HG02588 (cell line): ENCODE results near the gene SCAF8.

Source experiments
- ATAC-seq: cut with Tn5 transposase; IDR thresholded peaks from one replicate; pipeline ENCODE4 v1.9.1; 2021; ENCODE audit warnings: mild to moderate bottlenecking, moderate library complexity; ENCODE audit not compliant: unreplicated experiment

SCAF8 gene

DNA sequence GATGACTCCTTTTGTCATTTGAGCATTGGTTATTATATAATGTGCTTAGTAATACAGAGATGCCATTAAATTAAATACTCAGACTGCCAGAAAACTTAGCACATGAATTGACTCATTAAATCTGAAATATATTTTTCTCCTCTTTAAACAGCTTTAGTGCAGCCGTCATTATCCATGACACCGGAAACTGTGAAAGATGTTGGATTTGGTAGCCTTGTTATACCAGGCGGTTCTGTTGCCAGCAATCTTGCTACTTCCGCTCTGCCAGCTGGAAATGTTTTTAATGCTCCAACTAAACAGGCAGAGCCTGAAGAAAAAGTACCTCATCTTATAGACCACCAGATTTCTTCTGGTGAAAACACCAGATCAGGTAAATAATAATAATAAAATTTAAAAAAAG is 97.6 kb downstream of the SCAF8 start:
- no peak for ATAC-seq

DNA sequence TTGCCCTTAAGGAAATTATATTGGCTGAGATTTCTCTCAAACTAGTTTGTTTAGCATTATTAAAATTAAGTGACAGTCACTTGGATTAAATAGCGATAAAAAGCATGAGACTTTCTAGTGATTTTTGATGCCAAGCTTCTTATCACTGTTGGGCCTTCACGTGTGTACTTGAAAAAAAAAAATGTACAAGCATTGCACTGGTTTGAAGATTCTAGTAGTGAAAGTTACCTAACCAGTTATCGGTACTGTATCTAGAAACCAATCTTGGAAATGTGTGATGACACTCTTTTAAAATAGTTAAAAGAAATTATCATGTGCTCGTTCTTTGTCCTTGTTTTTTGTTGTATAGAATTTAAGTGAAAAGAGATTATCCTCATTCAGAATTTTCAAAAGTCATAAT is 102.1 kb downstream of the SCAF8 start:
- ATAC-seq, result no peak

GRCh38 chr6:154839546-154839945 is 106.3 kb downstream of the SCAF8 start:
- ATAC-seq, result no peak

- ATAC-seq, result no peak
Observed at GRCh38 chr6:154840363-154840762, 107.1 kb downstream of the SCAF8 start.

DNA sequence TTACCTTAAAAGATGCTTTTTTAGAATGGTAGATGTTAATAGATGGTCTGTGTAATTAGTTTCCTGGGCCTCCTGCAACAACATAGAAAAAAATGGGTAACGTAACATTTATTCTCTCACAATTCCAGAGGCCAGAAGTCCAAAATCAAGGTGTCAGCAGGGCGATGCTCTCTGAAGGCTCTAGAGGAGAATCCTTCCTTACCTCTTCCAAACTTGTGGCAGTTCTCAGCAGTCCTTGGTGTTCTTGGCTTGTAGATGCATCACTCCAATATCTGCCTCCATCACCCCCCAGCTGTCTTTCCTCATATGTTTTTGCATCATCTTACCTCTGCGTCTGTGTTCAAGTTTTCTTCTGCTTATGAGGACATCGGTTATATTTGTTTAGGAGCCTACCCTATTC is 107.9 kb downstream of the SCAF8 start:
- no peak for ATAC-seq

DNA sequence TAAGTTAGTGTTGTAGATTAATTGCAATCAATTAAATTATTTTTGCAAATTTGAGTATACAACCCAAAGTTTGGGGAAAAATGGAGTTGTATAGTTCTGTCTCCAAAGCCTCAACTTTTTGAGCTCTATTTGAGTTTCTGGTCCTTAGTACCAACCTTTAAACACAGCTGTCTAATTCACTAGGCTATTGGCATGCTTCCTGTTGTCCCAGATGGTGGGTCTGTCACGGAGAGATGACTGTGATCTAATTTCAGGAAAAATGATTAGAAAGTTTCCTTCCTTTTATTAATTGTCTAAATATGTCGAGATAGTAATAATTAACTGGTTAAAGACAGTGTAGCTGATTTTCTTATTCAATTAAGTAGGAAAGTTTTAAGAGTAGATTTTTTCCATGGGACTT is 109.6 kb downstream of the SCAF8 start:
- ATAC-seq, result no peak

DNA sequence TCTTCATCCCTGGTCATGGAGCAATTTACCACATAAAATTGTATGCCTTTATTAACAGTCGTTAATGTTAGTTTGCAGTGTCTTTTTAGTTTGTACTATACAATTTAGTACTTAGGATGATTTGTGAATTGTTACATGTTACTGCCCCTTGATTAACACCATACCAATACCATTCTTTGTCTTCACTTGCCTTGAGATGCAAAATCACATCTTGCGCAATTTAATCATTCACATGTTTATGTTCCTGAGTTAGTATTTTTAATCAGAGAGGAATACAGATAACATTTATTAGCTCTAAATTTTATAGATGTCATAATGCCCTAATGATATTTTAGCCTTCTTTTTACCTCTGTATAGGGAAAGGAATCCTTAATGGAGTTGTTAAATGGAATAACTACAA is 114.1 kb downstream of the SCAF8 start:
- ATAC-seq, result no peak

DNA sequence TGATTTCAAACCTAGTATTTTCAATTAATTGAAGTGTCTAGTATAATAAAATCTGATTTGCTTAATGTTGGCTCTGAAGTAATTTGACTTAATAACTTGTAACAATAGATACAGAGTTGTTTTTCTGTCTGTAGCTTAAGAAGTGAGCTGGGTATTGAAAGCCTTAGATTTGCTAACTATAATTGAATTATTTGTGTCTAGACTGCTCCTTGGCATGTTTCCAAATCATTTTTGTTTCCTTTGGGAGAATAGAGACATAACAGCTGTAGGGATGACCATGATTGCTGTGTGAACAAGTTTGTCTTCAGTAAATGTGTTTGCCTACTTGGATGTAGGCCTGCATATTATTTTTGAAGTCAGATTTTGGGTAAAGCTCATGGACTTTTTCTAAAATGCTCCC is 115.4 kb downstream of the SCAF8 start:
- no peak for ATAC-seq

GRCh38 chr6:154849475-154849874 is 116.3 kb downstream of the SCAF8 start:
- ATAC-seq, result no peak

- ATAC-seq, result no peak
Observed at GRCh38 chr6:154852687-154853086, 119.5 kb downstream of the SCAF8 start.

GRCh38 chr6:154857529-154857928 is 124.3 kb downstream of the SCAF8 start:
- ATAC-seq, result no peak

- ATAC-seq, result no peak
Observed at GRCh38 chr6:154861825-154862224, 128.6 kb downstream of the SCAF8 start.

DNA sequence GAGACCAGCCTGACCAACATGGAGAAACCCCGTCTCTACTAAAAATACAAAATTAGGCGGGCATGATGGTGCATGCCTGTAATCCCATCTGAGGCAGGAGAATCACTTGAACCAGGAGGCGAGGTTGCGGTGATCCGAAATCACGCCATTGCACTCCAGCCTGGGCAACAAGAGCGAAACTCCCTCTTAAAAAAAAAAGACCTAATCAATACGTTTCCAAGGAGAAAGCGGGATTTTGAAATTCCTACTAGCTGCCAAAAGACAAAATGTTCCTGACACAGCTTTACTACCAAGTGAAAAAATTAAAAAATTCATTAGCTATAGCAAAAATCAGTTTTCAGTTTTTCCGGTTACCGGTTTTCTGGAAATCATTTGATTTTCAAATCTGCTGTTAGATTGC is 129.3 kb downstream of the SCAF8 start:
- ATAC-seq, result no peak

DNA sequence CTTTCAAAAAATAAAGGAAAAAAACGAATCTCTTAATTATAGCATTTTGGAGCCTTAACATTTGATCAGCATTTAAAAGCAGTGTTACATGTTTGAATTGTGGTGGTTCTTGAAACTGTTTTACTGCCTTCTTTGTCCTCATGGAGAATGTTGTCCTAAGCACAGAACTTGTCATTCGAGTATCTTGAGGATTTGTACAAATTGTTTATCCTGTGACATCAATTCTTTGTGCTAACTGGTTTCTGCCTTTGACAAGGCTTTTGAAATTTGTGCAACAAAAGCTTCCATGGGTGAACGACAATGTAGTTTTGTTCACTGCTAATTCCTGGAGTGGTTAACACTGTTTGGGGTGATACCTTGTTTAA is 130.8 kb downstream of the SCAF8 start:
- ATAC-seq, result no peak

- ATAC-seq, result no peak
Observed at GRCh38 chr6:154865291-154865690, 132.1 kb downstream of the SCAF8 start.

- ATAC-seq, result no peak
Observed at GRCh38 chr6:154868143-154868594, 135.0 kb downstream of the SCAF8 start.

- ATAC-seq, result no peak
Observed at GRCh38 chr6:154872542-154873114, 139.4 kb downstream of the SCAF8 start.

DNA sequence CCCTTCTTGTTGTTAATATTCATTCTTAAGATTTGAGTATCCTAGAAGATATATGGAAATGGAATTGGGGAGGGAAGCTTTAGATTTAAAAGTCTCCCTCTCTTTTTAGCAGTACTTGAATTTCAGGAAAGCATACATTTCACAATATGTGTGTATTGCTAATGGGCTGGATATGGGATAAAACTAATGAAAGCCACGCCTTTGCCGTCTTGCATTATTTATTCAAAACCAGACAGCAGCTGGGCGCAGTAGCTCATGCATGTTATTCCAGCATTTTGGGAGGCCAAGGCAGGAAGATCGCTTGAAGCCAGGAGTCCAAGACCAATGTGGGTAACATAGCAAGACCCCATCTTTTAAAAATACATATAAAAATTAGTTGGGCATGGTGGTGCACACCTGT is 140.3 kb downstream of the SCAF8 start:
- no peak for ATAC-seq

DNA sequence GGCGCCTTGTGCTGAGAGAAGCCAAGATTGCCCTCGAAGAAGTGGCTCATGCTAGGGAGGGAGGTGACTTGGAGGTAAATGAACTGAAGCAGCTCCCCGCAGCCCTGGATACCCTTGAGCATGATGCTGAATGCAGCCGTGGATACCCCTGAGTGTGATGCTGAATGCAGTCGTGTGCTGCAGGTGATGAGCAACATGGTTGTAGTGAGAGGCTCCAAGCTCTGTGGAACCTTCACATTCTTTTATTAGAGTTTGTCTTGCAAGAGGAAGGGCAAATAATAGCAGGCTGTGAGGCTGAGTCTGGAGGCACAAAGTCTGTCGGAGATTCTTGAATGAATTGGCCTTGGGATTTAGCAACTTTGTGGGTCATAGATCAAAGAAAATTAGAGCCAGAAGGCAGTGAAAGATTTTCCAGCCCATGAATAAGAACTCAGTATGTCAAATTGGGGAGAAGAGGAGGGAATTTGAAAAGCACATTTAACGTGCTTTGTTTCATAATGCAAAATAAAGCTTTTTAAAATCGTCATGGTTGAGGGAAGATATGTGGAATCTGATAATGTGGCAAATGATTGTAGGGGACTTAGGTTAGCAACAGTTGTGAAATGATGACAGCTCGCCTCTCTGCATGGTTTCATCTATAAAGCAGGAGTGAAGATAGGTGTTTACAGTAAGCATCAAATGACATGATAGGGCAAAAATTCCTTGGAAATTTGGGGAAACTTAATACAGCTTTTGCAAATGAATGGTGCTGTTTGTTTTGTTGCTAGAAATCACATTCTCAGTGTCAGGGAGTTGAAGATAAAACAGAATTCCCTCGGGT is 141.8 kb downstream of the SCAF8 start:
- no peak for ATAC-seq

DNA sequence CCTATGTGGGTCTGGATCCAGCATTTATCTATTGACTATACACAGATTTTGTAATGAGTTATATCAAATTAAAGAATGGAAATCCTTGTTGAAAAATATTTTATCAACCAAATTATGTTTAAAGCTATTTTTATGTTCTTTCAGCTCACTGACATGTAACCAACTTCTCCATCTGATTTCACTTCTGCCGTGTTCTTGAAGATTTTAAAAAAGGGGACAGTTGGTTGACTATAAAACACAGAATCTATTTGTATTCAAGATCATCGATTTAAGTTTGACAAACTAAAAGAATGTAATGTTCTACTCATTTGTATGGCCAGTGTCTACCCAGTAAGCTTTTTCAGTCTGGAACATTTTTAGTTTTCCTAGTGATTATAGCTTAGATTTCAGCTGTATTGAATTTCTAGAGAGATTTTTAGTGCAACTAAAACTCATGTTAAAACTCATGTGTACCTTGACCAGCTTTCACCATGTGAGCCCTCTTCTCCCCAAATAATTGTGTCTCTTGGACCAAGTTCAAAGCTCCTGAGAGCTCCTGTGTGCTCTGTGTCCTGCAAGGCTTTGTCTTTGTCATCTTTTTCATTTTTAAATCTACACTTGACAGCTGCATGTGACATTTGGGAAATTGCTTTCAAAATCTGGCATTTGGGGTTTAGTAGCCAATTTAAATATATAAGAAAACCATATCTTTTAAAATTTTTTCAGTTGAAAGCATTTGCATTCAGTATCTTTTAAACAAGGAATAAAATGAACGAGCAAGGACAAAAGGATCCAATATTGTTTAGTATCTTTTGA is 143.5 kb downstream of the SCAF8 start:
- no peak for ATAC-seq

GRCh38 chr6:154878871-154879491 is 145.8 kb downstream of the SCAF8 start:
- no peak for ATAC-seq
